Cortex of kidney (tissue), 1 donor: ENCODE measurements around the gene KDM5B.

ENCODE experiments used
- DNase-seq: peaks from one replicate; lab custom pipeline; 2025; lab: John Stamatoyannopoulos, UW

The KDM5B gene

GRCh38 chr1:202685641-202686040 lies 122.6 kb downstream of the KDM5B start:
- no peak for DNase-seq

- no peak for DNase-seq
Observed at GRCh38 chr1:202684716-202685115, 123.5 kb downstream of the KDM5B start.

- no peak for DNase-seq
Observed at GRCh38 chr1:202683029-202683428, 125.2 kb downstream of the KDM5B start.

GRCh38 chr1:202682477-202682876 lies 125.7 kb downstream of the KDM5B start:
- no peak for DNase-seq

GRCh38 chr1:202681736-202682420 lies 126.3 kb downstream of the KDM5B start:
- DNase-seq: no peak

GRCh38 chr1:202680586-202681352 lies 127.5 kb downstream of the KDM5B start:
- no peak for DNase-seq

- DNase-seq: no peak
Observed at GRCh38 chr1:202679406-202680177, 128.6 kb downstream of the KDM5B start.

- DNase-seq: no peak
Observed at GRCh38 chr1:202677433-202677832, 130.8 kb downstream of the KDM5B start.
